Activated naive CD4-positive, alpha-beta T cell treated with anti-CD3 and anti-CD28 coated beads, Interleukin-2, amount 50 U/mL, for 16 hours (primary cell): ENCODE measurements around the gene AKR1B1.

ENCODE experiments used
- DNase-seq: peaks from one replicate; pipeline ENCODE4 v3.0.0-alpha.2; 2020

AKR1B1 gene

DNA sequence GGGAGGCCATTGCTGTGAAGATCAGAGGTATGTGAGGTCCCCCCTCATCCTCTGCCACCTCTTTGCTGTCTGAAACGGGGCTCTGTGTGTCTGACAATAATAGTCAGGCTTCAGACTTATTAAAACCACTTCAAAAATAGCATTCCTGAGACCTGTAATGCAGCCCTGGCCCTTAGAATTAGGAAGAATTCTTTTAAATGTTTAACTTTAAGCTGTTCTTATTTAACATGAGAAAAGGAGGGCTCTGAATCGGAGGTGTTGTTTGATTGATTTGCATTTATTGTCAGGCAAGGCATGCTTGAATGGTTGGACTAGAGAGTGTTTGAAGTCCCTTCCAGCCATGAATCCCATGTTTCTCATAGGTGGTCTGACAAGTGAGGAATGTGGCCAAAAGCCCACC is 52.5 kb downstream of the AKR1B1 start:
- DNase-seq = no peak

DNA sequence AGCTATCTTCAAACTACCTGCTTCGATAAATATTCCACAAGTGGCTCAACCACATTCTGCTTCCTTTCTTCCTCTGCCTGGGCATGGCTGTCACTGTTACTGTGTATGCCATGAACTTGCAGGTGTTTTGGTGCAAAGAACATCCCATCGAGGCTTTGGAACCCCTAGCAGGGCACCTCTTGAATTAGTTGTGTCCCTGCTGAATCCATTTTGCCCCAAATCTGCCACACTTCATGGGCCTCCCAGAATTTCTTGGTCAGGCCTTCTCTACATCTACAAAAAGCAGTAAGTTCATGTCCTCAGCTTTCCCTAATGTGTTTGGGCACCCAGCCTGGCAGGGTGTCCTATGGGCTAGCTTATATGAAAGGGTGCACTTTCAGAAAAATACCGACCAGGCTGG is 53.6 kb downstream of the AKR1B1 start:
- no peak for DNase-seq

DNA sequence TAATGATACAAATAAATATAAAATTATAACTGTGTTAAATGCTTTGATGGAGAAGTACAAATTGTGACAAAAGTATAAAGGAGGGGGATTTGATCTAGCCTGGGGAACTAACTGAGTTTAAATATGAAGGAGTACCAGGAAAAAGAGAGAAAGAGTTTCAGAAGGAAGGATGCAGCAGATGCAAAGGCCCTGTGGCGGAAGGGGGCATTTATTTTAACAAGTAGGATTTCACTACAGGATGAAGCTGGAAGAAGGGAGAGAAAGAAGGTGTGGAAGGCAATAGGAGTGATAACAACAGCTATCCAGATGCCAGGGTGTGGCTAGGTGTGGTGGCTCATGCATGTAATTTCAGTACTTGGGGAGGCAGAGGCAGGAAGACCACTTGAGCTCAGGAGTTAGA is 55.8 kb downstream of the AKR1B1 start:
- no peak for DNase-seq

DNA sequence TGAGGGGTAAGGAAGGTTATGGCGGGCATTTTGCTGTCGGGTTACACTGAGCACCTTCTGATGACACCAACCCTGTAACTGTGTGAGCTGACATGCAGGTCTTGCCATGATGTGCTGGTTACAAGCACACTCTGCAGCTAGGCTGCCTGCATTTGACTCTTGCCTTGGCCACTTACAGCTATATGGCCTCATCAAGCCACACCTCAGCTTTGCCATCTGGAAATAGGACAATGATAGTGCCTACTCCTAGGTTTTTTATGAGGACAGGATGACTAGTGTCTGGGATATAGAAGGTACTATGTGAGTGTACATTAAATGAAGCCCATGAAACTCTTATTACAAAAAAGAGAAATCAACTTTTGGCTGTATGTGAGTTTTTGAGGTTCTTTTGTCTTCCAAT is 58.0 kb downstream of the AKR1B1 start:
- no peak for DNase-seq

DNA sequence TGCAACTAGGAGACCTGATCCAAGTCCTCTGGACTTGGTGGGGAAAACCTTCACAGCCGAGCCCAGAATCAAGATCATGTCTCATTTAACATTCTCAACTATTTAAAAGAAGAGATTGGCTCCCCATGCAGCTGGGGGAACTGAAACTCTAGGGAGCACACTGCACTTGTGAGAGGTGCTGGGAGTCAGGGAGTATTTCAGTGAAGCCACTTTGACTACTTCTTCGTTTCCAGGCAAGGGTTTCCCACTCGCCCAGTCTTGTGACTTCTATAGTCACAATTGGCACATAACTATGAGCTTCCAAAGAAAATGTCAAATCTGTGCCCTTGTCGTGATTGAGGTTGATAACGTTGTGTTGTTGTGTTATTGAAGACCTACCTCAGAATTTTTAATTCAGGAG is 62.9 kb downstream of the AKR1B1 start:
- DNase-seq = no peak

DNA sequence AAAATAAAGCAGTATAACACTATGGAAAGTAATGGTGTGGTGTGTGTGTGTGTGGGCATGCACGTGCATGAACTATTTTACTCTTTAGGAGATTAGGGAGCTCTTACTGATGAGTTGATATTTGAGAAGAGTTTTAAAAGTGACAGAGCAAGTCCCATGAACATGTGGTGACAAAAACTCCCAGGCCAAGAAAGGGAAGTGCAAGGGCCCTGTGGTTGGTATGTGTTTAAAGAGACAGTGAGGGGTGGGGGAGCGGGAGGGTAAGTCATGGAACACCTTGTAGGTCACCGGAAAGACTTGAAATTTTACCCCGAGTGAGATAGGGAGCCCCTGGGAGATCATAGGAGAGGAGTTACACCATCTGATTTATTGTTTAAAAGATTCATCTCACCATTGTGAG is 63.3 kb downstream of the AKR1B1 start:
- no peak for DNase-seq

DNA sequence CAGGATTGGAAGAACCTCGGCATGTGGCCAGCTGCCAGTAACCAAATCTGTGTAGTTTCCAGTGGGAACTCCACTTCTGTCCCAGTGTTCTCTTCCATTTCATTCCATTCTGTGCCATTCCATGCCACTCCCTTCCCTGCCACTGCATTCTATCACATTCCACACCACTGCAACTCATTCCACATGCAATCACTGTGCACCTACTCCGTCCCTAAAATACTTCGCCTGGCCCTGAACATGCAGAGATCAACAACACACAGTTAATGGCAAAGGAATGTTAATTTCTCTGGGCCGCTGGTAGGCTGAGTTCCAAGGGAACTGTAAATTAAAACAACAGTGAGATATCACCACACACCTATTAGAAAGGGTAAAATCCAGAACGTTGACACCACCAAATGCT is 64.8 kb downstream of the AKR1B1 start:
- DNase-seq = no peak
